Mammary epithelial cell (primary cell): ENCODE results near the gene C10orf71.

Experiments used
- EZH2 ChIP-seq: IDR thresholded peaks from 2 replicates; pipeline ENCODE4 v1.6.1; 2012; ENCODE audit warnings: low read length, inconsistent platforms, borderline replicate concordance
- TF ChIP-seq, protein P1 (sequence below), 2 donors: IDR thresholded peaks in 1 of 2; conservative IDR thresholded peaks in 1 of 2; 2 replicates each; pipeline ENCODE4 v1.5.1; 2011 to 2012; ENCODE audit warnings: inconsistent platforms in 2 of 2, low read length in 2 of 2, mild to moderate bottlenecking in 2 of 2, control low read depth in 1 of 2, low read depth in 1 of 2; ENCODE audit not compliant: insufficient read depth in 1 of 2; ENCODE audit errors: extremely low read depth in 1 of 2

DNA sequence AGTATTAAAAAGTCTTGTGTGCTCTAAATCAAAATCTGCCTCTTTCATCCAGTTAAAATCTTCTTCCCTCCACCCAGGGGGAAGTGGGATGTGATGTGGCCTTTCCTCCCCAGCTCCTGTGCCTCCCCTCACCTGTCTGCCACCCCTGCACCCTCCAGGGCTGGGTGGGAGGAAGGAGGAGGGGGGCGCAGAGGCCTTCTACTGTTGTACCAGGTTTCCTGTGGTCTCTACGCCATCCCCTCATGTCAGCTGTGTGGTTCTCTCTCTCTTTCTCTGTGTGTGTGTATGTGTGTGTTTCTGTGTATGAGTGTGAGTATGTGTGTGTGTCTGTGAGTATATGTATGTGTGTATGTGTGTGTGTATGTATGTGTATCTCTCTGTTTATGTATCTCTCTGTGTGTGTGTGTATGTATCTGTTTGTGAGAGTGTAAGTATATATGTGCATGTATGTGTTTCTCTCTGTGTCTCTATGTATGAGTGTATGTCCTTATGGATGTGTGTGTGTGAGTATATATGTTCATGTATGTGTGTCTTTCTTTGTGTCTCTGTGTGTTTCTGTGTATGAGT lies 45.5 kb upstream of the C10orf71 start:
- no peak for TF ChIP-seq EZH2
- TF ChIP-seq, protein P1, sequence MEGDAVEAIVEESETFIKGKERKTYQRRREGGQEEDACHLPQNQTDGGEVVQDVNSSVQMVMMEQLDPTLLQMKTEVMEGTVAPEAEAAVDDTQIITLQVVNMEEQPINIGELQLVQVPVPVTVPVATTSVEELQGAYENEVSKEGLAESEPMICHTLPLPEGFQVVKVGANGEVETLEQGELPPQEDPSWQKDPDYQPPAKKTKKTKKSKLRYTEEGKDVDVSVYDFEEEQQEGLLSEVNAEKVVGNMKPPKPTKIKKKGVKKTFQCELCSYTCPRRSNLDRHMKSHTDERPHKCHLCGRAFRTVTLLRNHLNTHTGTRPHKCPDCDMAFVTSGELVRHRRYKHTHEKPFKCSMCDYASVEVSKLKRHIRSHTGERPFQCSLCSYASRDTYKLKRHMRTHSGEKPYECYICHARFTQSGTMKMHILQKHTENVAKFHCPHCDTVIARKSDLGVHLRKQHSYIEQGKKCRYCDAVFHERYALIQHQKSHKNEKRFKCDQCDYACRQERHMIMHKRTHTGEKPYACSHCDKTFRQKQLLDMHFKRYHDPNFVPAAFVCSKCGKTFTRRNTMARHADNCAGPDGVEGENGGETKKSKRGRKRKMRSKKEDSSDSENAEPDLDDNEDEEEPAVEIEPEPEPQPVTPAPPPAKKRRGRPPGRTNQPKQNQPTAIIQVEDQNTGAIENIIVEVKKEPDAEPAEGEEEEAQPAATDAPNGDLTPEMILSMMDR (conservative IDR thresholded peaks at IDR 0.05 in 1 of 2, IDR thresholded peaks at IDR 0.05 in 1 of 2; ENCODE audit: extremely low read depth in 1 of 2, insufficient read depth in 1 of 2, low read depth in 1 of 2, low read length in 2 of 2) = no peak
